Osteoblast (primary cell): ENCODE data around the gene RAB3GAP1. TPM values are rescaled to one million over a fixed set of nuclear protein-coding genes. Genes with fewer than 3 reads are reported as not detected.
"Not testable (repeated sequence)": the region's sequence is repeated elsewhere in the genome, so short reads cannot be mapped to it uniquely, and the experiment has no call there.

Experiments
- DNase-seq: peaks from one replicate; pipeline ENCODE4 v3.0.0; 2011; ENCODE audit warnings: low spot score, mixed read lengths; ENCODE audit not compliant: insufficient read length; ENCODE audit errors: missing footprints
- H2AFZ ChIP-seq: 2 replicates; pipeline ENCODE4 v1.6.0; 2011; ENCODE audit warnings: mild to moderate bottlenecking, low read length
- H3K27ac ChIP-seq: 2 replicates; pipeline ENCODE4 v1.5.1; 2011; ENCODE audit warnings: mild to moderate bottlenecking, low read depth, low read length, moderate library complexity
- H3K27me3 ChIP-seq: 2 replicates; pipeline ENCODE4 v1.6.0; 2012; ENCODE audit warnings: mild to moderate bottlenecking, control low read depth, inconsistent platforms, low read length, moderate library complexity; ENCODE audit not compliant: insufficient read depth
- H3K36me3 ChIP-seq: 2 replicates; pipeline ENCODE4 v1.5.1; 2011; ENCODE audit warnings: mild to moderate bottlenecking, low read length, control low read depth, moderate library complexity; ENCODE audit not compliant: insufficient read depth
- H3K4me1 ChIP-seq: 2 replicates; pipeline ENCODE4 v1.5.1; 2011; ENCODE audit warnings: mild to moderate bottlenecking, low read length, control low read depth, moderate library complexity; ENCODE audit not compliant: insufficient read depth
- H3K4me2 ChIP-seq: 2 replicates; pipeline ENCODE4 v1.6.0; 2011; ENCODE audit warnings: mild to moderate bottlenecking, low read length; ENCODE audit not compliant: insufficient read depth
- H3K4me3 ChIP-seq: fragments of 200-600 bp; sonication (generic); 3 replicates; pipeline ENCODE4 v1.5.1; 2012; ENCODE audit warnings: mild to moderate bottlenecking, low read length, inconsistent platforms; ENCODE audit not compliant: insufficient read depth
- H3K79me2 ChIP-seq: 2 replicates; pipeline ENCODE4 v1.6.0; 2012; ENCODE audit warnings: mild to moderate bottlenecking, low read length, control low read depth, inconsistent platforms; ENCODE audit not compliant: insufficient read depth
- H3K9me3 ChIP-seq: 2 replicates; pipeline ENCODE4 v1.5.1; 2011; ENCODE audit warnings: low read depth, low read length, control low read depth
- H4K20me1 ChIP-seq: 2 replicates; pipeline ENCODE4 v1.6.0; 2012; ENCODE audit warnings: mild to moderate bottlenecking, low read length, control low read depth; ENCODE audit not compliant: insufficient read depth
- total RNA-seq: library from RNA; depleted of rRNA; stranded (reverse); fragments of >200 nt; gene quantifications from 2 replicates; pipeline ENCODE4 v1.2.3, GENCODE V29; 2012
- TF ChIP-seq, protein P1 (sequence below): IDR thresholded peaks from 2 replicates; pipeline ENCODE4 v1.5.1; 2011; ENCODE audit warnings: mild to moderate bottlenecking, low read depth, low read length, moderate library complexity; ENCODE audit errors: extremely low read depth

RAB3GAP1 gene
- total RNA-seq, 1 donor, result 90.5 TPM

DNA sequence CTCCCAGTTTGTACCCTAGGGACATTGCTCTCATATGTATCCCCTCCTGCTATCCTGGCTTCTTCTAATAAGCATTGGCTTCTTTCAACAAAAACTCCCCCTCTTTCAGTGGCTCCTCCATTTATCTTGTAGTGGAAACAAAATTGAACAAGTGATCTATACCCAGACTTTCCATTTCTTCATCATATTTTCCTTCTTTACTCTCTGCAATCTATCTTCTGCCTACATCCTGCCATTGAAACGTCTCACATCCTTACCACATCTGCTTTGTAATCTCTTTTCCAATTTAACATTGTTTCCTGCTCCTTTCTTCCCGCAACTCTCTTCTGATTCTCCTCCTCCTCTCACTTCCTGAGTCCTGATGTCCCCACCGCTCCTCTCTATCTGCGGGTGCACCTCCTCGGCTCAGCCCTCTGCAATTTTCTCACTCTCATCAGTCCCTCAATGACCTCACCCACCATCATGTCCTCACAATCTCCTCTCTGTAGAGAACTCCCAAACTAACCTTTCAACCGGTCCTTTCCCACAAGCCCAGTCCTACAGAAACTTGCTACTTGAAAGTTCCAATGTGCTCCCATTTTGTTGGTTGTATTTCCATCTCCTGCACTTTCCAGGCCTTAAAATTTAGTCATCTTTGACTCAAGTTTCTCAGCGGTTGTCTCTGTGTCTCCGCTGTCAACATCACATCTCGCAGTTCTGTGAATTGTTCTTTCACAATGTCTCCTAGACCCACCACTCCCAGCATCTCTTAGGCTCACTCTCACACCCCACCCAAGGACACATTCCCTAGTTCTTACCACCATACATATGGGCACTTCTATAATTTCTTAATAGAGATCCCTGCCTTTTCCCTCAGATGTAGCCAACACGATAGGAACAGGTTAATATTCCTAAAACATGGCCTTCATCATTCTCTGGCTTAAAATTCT is 28.9 kb upstream of the RAB3GAP1 start:
- Histone ChIP-seq H3K4me2 (no peak overlapping the region), H3K27ac (no peak overlapping the region)

GRCh38 chr2:135023886-135024485 is 28.1 kb upstream of the RAB3GAP1 start:
- no peaks in the 10 kb centered on the region for H3K4me1 ChIP-seq
- no peak overlapping the region for H3K4me3 ChIP-seq
- H4K20me1 ChIP-seq, result no peaks in the 10 kb centered on the region
- no peak for DNase-seq
- no peaks in the 10 kb centered on the region for H3K36me3 ChIP-seq
- no peaks in the 10 kb centered on the region for H3K27me3 ChIP-seq
- H3K79me2 ChIP-seq, result no peaks in the 10 kb centered on the region
- TF ChIP-seq, protein P1, sequence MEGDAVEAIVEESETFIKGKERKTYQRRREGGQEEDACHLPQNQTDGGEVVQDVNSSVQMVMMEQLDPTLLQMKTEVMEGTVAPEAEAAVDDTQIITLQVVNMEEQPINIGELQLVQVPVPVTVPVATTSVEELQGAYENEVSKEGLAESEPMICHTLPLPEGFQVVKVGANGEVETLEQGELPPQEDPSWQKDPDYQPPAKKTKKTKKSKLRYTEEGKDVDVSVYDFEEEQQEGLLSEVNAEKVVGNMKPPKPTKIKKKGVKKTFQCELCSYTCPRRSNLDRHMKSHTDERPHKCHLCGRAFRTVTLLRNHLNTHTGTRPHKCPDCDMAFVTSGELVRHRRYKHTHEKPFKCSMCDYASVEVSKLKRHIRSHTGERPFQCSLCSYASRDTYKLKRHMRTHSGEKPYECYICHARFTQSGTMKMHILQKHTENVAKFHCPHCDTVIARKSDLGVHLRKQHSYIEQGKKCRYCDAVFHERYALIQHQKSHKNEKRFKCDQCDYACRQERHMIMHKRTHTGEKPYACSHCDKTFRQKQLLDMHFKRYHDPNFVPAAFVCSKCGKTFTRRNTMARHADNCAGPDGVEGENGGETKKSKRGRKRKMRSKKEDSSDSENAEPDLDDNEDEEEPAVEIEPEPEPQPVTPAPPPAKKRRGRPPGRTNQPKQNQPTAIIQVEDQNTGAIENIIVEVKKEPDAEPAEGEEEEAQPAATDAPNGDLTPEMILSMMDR, result no peak
- H3K4me2 ChIP-seq, result no peak overlapping the region
- no peak overlapping the region for H2AFZ ChIP-seq
- H3K9me3 ChIP-seq, result no peaks in the 10 kb centered on the region
- no peak overlapping the region for H3K27ac ChIP-seq

More for the DNA sequence above, 28.9 kb upstream of the RAB3GAP1 start:
- no peaks in the 10 kb centered on the region for H3K4me1 ChIP-seq
- H3K27me3 ChIP-seq, result no peaks in the 10 kb centered on the region
- no peaks in the 10 kb centered on the region for H3K36me3 ChIP-seq
- no peaks in the 10 kb centered on the region for H3K9me3 ChIP-seq
- H4K20me1 ChIP-seq, result no peaks in the 10 kb centered on the region
- H3K79me2 ChIP-seq, result no peaks in the 10 kb centered on the region
- H2AFZ ChIP-seq, result no peak overlapping the region
- TF ChIP-seq, protein P1, result no peak
- no peak for DNase-seq
- H3K4me3 ChIP-seq, result no peak overlapping the region

DNA sequence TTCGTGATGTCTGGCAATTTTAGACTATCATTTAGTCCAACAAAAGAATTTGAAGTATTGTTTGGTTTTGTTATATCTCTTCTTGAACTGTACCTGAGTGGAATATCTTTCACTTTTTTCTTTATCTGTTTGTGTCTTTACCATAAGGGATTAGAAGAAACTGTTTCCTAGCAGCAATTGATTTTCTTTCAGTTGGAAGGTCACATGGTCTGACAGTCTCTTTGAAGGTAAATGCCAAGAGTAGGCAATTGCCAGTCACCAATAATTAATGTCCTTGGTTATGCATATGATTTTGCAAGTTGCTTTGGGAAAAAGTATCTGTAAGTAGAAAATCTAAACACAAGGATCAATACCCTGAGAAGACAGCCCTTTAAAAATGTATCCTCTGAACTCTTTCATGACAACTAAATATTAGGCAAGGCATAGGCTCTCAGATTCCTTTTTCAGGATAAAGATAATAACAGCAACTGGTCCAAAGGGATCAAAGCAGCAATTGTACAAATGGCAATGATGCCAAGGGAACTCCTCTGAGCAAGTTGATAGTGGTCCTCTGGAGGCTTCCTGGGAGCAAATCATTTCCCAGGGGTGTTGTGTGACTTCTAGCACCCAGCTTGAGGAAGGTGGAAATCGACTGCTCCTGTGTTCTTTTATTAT is 22.5 kb upstream of the RAB3GAP1 start:
- TF ChIP-seq, protein P1, result no peak
- no peak overlapping the region for H2AFZ ChIP-seq
- DNase-seq, result no peak

GRCh38 chr2:135030826-135031225 is 21.3 kb upstream of the RAB3GAP1 start:
- Histone ChIP-seq H3K27me3 (no peaks in the 10 kb centered on the region), H4K20me1 (no peaks in the 10 kb centered on the region), H3K9me3 (no peaks in the 10 kb centered on the region), H3K36me3 (no peaks in the 10 kb centered on the region), H2AFZ (no peak overlapping the region), H3K4me3 (no peak overlapping the region), H3K4me1 (no peaks in the 10 kb centered on the region), H3K27ac (no peak overlapping the region), H3K79me2 (no peaks in the 10 kb centered on the region), H3K4me2 (no peak overlapping the region)
- TF ChIP-seq, protein P1, result no peak
- peak; percentile 91 for DNase-seq

More for the DNA sequence above, 22.5 kb upstream of the RAB3GAP1 start:
- no peak overlapping the region for H3K4me2 ChIP-seq
- H3K27ac ChIP-seq, result no peak overlapping the region
- no peaks in the 10 kb centered on the region for H3K27me3 ChIP-seq
- no peaks in the 10 kb centered on the region for H3K79me2 ChIP-seq
- H3K4me3 ChIP-seq, result no peak overlapping the region
- no peaks in the 10 kb centered on the region for H3K9me3 ChIP-seq
- no peaks in the 10 kb centered on the region for H4K20me1 ChIP-seq
- H3K4me1 ChIP-seq, result no peaks in the 10 kb centered on the region
- no peaks in the 10 kb centered on the region for H3K36me3 ChIP-seq

GRCh38 chr2:135033216-135033615 is 18.9 kb upstream of the RAB3GAP1 start:
- H3K4me3 ChIP-seq, H2AFZ ChIP-seq, H3K36me3 ChIP-seq, H3K27ac ChIP-seq, H3K4me2 ChIP-seq, H3K4me1 ChIP-seq, H3K27me3 ChIP-seq, H3K79me2 ChIP-seq, H3K9me3 ChIP-seq, H4K20me1 ChIP-seq, DNase-seq: not testable (repeated sequence)
